HG02623 (cell line): ENCODE results near the gene RNF215.

Source experiments
- ATAC-seq: cut with Tn5 transposase; IDR thresholded peaks from one replicate; pipeline ENCODE4 v1.9.1; 2021; ENCODE audit warnings: moderate library complexity; ENCODE audit not compliant: unreplicated experiment

Gene RNF215

GRCh38 chr22:30397656-30398635 lies 10.7 kb upstream of the RNF215 start:
- no peak for ATAC-seq

GRCh38 chr22:30396871-30397655 lies 9.9 kb upstream of the RNF215 start, which contains the start of gene SEC14L2:
SEC14L2 (plus strand) TSS chr22:30397018; CDS start chr22:30397117, 99 bp downstream.
- ATAC-seq, result no peak

GRCh38 chr22:30393885-30394284 lies 6.7 kb upstream of the RNF215 start:
- no peak for ATAC-seq

GRCh38 chr22:30393322-30393680 lies 6.1 kb upstream of the RNF215 start:
- no peak for ATAC-seq

- no peak for ATAC-seq
Measured at GRCh38 chr22:30392661-30393321, 5.6 kb upstream of the RNF215 start.

- no peak for ATAC-seq
Measured at GRCh38 chr22:30390974-30391691, 3.9 kb upstream of the RNF215 start.

- ATAC-seq, result no peak
Measured at GRCh38 chr22:30386608-30386959, 627 bp downstream of the RNF215 start.

- ATAC-seq, result no peak
Measured at GRCh38 chr22:30385942-30386341, 1.3 kb downstream of the RNF215 start.

- ATAC-seq, result no peak
Measured at GRCh38 chr22:30383061-30383460, 4.2 kb downstream of the RNF215 start.

GRCh38 chr22:30382340-30382739 lies 4.9 kb downstream of the RNF215 start:
- no peak for ATAC-seq

- ATAC-seq, result no peak
Measured at GRCh38 chr22:30381264-30381663, 5.9 kb downstream of the RNF215 start.

- ATAC-seq, result no peak
Measured at GRCh38 chr22:30380011-30380410, 7.2 kb downstream of the RNF215 start.

GRCh38 chr22:30375312-30375849 lies 11.8 kb downstream of the RNF215 start:
- no peak for ATAC-seq

- no peak for ATAC-seq
Measured at GRCh38 chr22:30373331-30374325, 13.6 kb downstream of the RNF215 start.

GRCh38 chr22:30372915-30373314 lies 14.3 kb downstream of the RNF215 start:
- ATAC-seq, result no peak

GRCh38 chr22:30371981-30372380 lies 15.2 kb downstream of the RNF215 start:
- no peak for ATAC-seq

GRCh38 chr22:30371321-30371720 lies 15.9 kb downstream of the RNF215 start:
- no peak for ATAC-seq

GRCh38 chr22:30370641-30371230 lies 16.5 kb downstream of the RNF215 start:
- no peak for ATAC-seq

- no peak for ATAC-seq
Measured at GRCh38 chr22:30368420-30368819, 18.8 kb downstream of the RNF215 start.
